ENCODE measurements around the gene YKT6. TPM values are rescaled to one million over a fixed set of nuclear protein-coding genes. Genes with fewer than 3 reads are reported as not detected.
A peak's percentile ranks its signal among the peaks of the same experiment; 100 is the strongest.
"Not testable (repeated sequence)": the region's sequence is repeated elsewhere in the genome, so short reads cannot be mapped to it uniquely, and the experiment has no call there.

YKT6 gene
- total RNA-seq, 4 donors from 2014 or later, result 46.6 to 80.1 (median 68.0) TPM

- Histone ChIP-seq H3K27me3 (peaks cover 10% of the 10 kb centered on the region), H3K9me3 (no peaks in the 10 kb centered on the region), H3K4me3 (no peak overlapping the region), H3K36me3 (no peaks in the 10 kb centered on the region), H3K27ac (no peak overlapping the region), H3K4me1 (peaks cover 0 to 1% (median 1%) of the 10 kb centered on the region in 4 donors)
- DNase-seq, result no peak
- TF ChIP-seq CTCF (IDR thresholded peaks at IDR 0.05), result peak; percentile 41 to 48 (median 42)
- no peak for TF ChIP-seq POLR2AphosphoS5 (IDR thresholded peaks at IDR 0.05)
- in situ Hi-C loops (cut with MboI; ENCODE audit: low pct_ligation_motif_present in 1 of 4, low pct_unique_long_range_greater_than_20kb in 1 of 4, low sequenced_read_pairs in 3 of 4), result no loop called here
- WGBS, 2 donors (ENCODE audit: low coverage in 1 of 2), result 10 to 42% methylated on average over 1 to 3 of the region's 3 CpGs
- intact Hi-C loops (cut with DNase I; ENCODE audit: low total_unique reads), result no loop called here
Observed at GRCh38 chr7:44196450-44196872, 4.3 kb upstream of the YKT6 start.

GRCh38 chr7:44197474-44197873 lies 3.3 kb upstream of the YKT6 start:
- in situ Hi-C loops (cut with MboI; ENCODE audit: low pct_ligation_motif_present in 1 of 4, low pct_unique_long_range_greater_than_20kb in 1 of 4, low sequenced_read_pairs in 3 of 4) (no loop called here), intact Hi-C loops (cut with DNase I; ENCODE audit: low total_unique reads) (no loop called here)
- TF ChIP-seq POLR2AphosphoS5 (IDR thresholded peaks at IDR 0.05), result no peak
- TF ChIP-seq POLR2A (IDR thresholded peaks at IDR 0.05), result no peak
- TF ChIP-seq CTCF (IDR thresholded peaks at IDR 0.05), result no peak
- no peak for TF ChIP-seq EP300 (IDR thresholded peaks at IDR 0.05; ENCODE audit: low read depth)
- DNase-seq, result no peak
- Histone ChIP-seq H3K36me3 (no peaks in the 10 kb centered on the region), H3K9me3 (no peaks in the 10 kb centered on the region), H3K4me3 (no peak overlapping the region), H3K27ac (no peak overlapping the region), H3K4me1 (peaks cover 0 to 11% (median 10%) of the 10 kb centered on the region in 4 donors), H3K27me3 (peaks cover 10% of the 10 kb centered on the region)
- 53 to 68% methylated on average over 2 to 7 of the region's 7 CpGs for WGBS, 2 donors (ENCODE audit: low coverage in 1 of 2)

GRCh38 chr7:44200163-44200562 lies 615 bp upstream of the YKT6 start:
- in situ Hi-C loops (cut with MboI; ENCODE audit: low pct_ligation_motif_present in 1 of 4, low pct_unique_long_range_greater_than_20kb in 1 of 4, low sequenced_read_pairs in 3 of 4); intact Hi-C loops (cut with DNase I; ENCODE audit: low total_unique reads); H3K27ac ChIP-seq; H3K36me3 ChIP-seq; DNase-seq; H3K9me3 ChIP-seq: not testable (repeated sequence)
- Histone ChIP-seq H3K4me3 (peak overlapping the region in 1 of 4 donors; percentile 79), H3K4me1 (peaks cover 0 to 24% (median 13%) of the 10 kb centered on the region in 4 donors), H3K27me3 (peaks cover 10% of the 10 kb centered on the region)
- 71% methylated on average over 1 of the region's 3 CpGs; no CpG with 5 or more reads in 1 of the 2 donors for WGBS, 2 donors (ENCODE audit: low coverage in 1 of 2)

GRCh38 chr7:44201813-44202212 lies 1.0 kb downstream of the YKT6 start:
- WGBS, 2 donors (ENCODE audit: low coverage in 1 of 2), result 47 to 55% methylated on average over 8 of the region's 8 CpGs
- H3K4me1 ChIP-seq, result peaks cover 0 to 24% (median 13%) of the 10 kb centered on the region in 4 donors
- H3K36me3 ChIP-seq, result peaks cover 0 to 23% (median 11%) of the 10 kb centered on the region in 4 donors
- in situ Hi-C loops (cut with MboI; ENCODE audit: low pct_ligation_motif_present in 1 of 4, low pct_unique_long_range_greater_than_20kb in 1 of 4, low sequenced_read_pairs in 3 of 4) (no loop called here), intact Hi-C loops (cut with DNase I; ENCODE audit: low total_unique reads) (no loop called here)
- no peak for TF ChIP-seq EP300 (IDR thresholded peaks at IDR 0.05; ENCODE audit: low read depth)
- no peak for TF ChIP-seq POLR2AphosphoS5 (IDR thresholded peaks at IDR 0.05)
- TF ChIP-seq CTCF (IDR thresholded peaks at IDR 0.05), result no peak
- H3K4me3 ChIP-seq, result peak overlapping the region in 3 of 4 donors; percentile 79 to 92 (median 86)
- H3K27me3 ChIP-seq, result peaks cover 10% of the 10 kb centered on the region
- no peaks in the 10 kb centered on the region for H3K9me3 ChIP-seq
- no peak for DNase-seq
- no peak overlapping the region for H3K27ac ChIP-seq

DNA sequence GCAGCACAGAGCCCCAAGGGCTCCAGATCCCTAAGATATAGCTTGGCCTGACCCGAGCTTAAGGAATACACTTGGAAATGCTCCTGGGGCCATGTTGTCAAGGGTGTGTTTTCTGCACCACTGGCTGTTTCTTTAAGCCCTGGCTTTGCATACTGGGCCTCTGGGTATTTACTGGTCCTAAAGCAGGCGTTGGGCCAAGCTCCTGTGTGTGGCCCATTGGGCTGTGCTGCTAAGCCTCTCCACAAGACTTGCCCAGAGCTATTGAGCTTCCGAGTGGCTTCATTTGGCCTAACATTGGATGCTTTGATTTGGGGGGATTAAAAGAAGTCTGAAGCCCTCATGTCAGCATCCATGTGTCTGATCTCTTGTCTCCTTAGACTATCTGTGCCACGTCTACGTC lies 5.2 kb downstream of the YKT6 start:
- no peaks in the 10 kb centered on the region for H3K9me3 ChIP-seq
- WGBS, 2 donors (ENCODE audit: low coverage in 1 of 2), result 96% methylated on average over 5 of the region's 5 CpGs; no CpG with 5 or more reads in 1 of the 2 donors
- no peak overlapping the region for H3K27ac ChIP-seq
- H3K36me3 ChIP-seq, result peaks cover 0 to 64% (median 33%) of the 10 kb centered on the region in 4 donors
- H3K4me3 ChIP-seq, result no peak overlapping the region
- DNase-seq, result no peak
- intact Hi-C loops (cut with DNase I; ENCODE audit: low total_unique reads), result no loop called here
- H3K4me1 ChIP-seq, result peaks cover 0 to 24% (median 13%) of the 10 kb centered on the region in 4 donors
- no peak for TF ChIP-seq CTCF (IDR thresholded peaks at IDR 0.05)
- no peak for TF ChIP-seq EP300 (IDR thresholded peaks at IDR 0.05; ENCODE audit: low read depth)
- no peak for TF ChIP-seq POLR2A (IDR thresholded peaks at IDR 0.05)
- TF ChIP-seq POLR2AphosphoS5 (IDR thresholded peaks at IDR 0.05), result no peak
- in situ Hi-C loops (cut with MboI; ENCODE audit: low pct_ligation_motif_present in 1 of 4, low pct_unique_long_range_greater_than_20kb in 1 of 4, low sequenced_read_pairs in 3 of 4), result no loop called here
- H3K27me3 ChIP-seq, result no peaks in the 10 kb centered on the region

All from transverse colon (tissue), 4 donors.